ENCODE measurements around the gene CNGA4. TPM values are rescaled to one million over a fixed set of nuclear protein-coding genes. Genes with fewer than 3 reads are reported as not detected.

The CNGA4 gene
- total RNA-seq, 1 experiment from 2014 or later: 0.27 TPM

GRCh38 chr11:6251120-6251733, 12.3 kb downstream of the CNGA4 start:
- RAD21 ChIA-PET (ENCODE audit: low non-redundant PET in 1 of 2, low total read pairs in 2 of 2, uncharacterized antibody in 2 of 2, unreplicated experiment in 2 of 2): interaction anchor here (1.0 to 2.3 kb wide), 4 partner anchors 16 to 112 kb away, joined by 3 to 9 read pairs (median 6); no protein-coding TSS in a partner anchor
- Histone ChIP-seq H3K36me3 (ENCODE audit: control insufficient read depth in 1 of 2, insufficient read depth in 2 of 2, low read length in 2 of 2) (no peaks in the 10 kb centered on the region), H3K9me3 (ENCODE audit: control insufficient read depth in 1 of 2, insufficient read depth in 1 of 2, low read depth in 1 of 2, low read length in 2 of 2) (no peaks in the 10 kb centered on the region), H3K9me2 (ENCODE audit: insufficient read depth) (no peaks in the 10 kb centered on the region), H4K20me1 (ENCODE audit: insufficient read depth) (no peaks in the 10 kb centered on the region), H3K4me1 (ENCODE audit: control insufficient read depth in 1 of 2, insufficient read depth in 2 of 2, low read length in 2 of 2) (peaks cover 0 to 9% of the 10 kb centered on the region in 2 experiments; a peak in 2 of 4 replicates), H3K27me3 (ENCODE audit: insufficient read depth, low read length) (peaks cover 13% of the 10 kb centered on the region; the same call in 1 of the 2 replicates), H3K79me2 (ENCODE audit: insufficient read depth, low read length) (no peaks in the 10 kb centered on the region), H3K4me3 (replicated peaks in 1 of 2; ENCODE audit: low read depth in 1 of 2, low read length in 2 of 2) (no peak overlapping the region), H3K27ac (ENCODE audit: low read depth, low read length) (no peak overlapping the region), H2AFZ (ENCODE audit: low read depth, low read length, poor library complexity, severe bottlenecking) (no peak overlapping the region), H3K9ac (ENCODE audit: low read length) (no peak overlapping the region), H3K4me2 (ENCODE audit: low read length) (no peak overlapping the region)
- no TSS peak for BruUV-seq (replicated peaks)
- TF ChIP-seq ZFX (IDR thresholded peaks at IDR 0.05): no peak
- TF ChIP-seq FOSL1 (IDR thresholded peaks at IDR 0.05; ENCODE audit: low read depth): no peak
- TF ChIP-seq SRF (IDR thresholded peaks at IDR 0.05; ENCODE audit: low read depth): no peak
- TF ChIP-seq REST (IDR thresholded peaks at IDR 0.05; ENCODE audit: low read depth): no peak
- TF ChIP-seq EZH2phosphoT487 (IDR thresholded peaks at IDR 0.05; ENCODE audit: borderline replicate concordance): no peak
- TF ChIP-seq CBX3 (IDR thresholded peaks at IDR 0.05; ENCODE audit: low read depth): no peak
- no peak for TF ChIP-seq EGR1 (IDR thresholded peaks at IDR 0.05; ENCODE audit: low read depth)
- TF ChIP-seq POLR2AphosphoS5 (IDR thresholded peaks at IDR 0.05; ENCODE audit: low read depth, low read length): no peak
- no peak for TF ChIP-seq ZNF274 (IDR thresholded peaks at IDR 0.05; ENCODE audit: low read depth, low read length)
- TF ChIP-seq MAX (IDR thresholded peaks at IDR 0.05): no peak
- no peak for TF ChIP-seq TCF7L2 (IDR thresholded peaks at IDR 0.05; ENCODE audit: borderline replicate concordance, extremely low read depth, insufficient read depth, insufficient read length)
- no peak for TF ChIP-seq ATF3 (IDR thresholded peaks at IDR 0.05)
- no peak for TF ChIP-seq SP1 (IDR thresholded peaks at IDR 0.05; ENCODE audit: low read depth)
- no peak for TF ChIP-seq YY1 (IDR thresholded peaks at IDR 0.05; ENCODE audit: extremely low read depth, insufficient replicate concordance, low read depth, low read length)
- no peak for TF ChIP-seq ELF1 (IDR thresholded peaks at IDR 0.05; ENCODE audit: borderline replicate concordance, low read depth)
- peak; percentile 84 to 97 (median 92) for TF ChIP-seq CTCF (IDR thresholded peaks at IDR 0.05 in 2 of 3, conservative IDR thresholded peaks at IDR 0.05 in 1 of 3; ENCODE audit: borderline replicate concordance in 1 of 3, insufficient read depth in 1 of 3, low read depth in 2 of 3, low read length in 2 of 3)
- no peak for TF ChIP-seq EZH2 (IDR thresholded peaks at IDR 0.05)
- TF ChIP-seq RAD21 (IDR thresholded peaks at IDR 0.05; ENCODE audit: low read depth): peak; percentile 68
- CTCF ChIA-PET: interaction anchor here (0.6 to 4.4 kb wide), 27 partner anchors 7 to 360 kb away, joined by 3 to 69 read pairs (median 5); partner anchors contain the start of genes CAVIN3, CNGA4 and FHIP1B
- intact Hi-C loops (cut with micrococcal nuclease): loop anchor here (1.0 kb wide), 2 partner anchors 64 to 102 kb away; no protein-coding TSS in a partner anchor
- DNase-seq (ENCODE audit: low read depth, low spot score) (peak; percentile 64), ATAC-seq (peak; percentile 99)
- POLR2A ChIA-PET: interaction anchor here (1.3 to 1.6 kb wide), 3 partner anchors 10 to 48 kb away, joined by 5 read pairs; no protein-coding TSS in a partner anchor

All from HCT116 (cell line).